GF-D8 (cell line): ENCODE results near the gene ZNF367.

ENCODE experiments used
- DNase-seq: peaks from one replicate; lab custom pipeline; 2025; lab: John Stamatoyannopoulos, UW

The ZNF367 gene

GRCh38 chr9:96436456-96437126 is 18.4 kb upstream of the ZNF367 start:
- no peak for DNase-seq

DNA sequence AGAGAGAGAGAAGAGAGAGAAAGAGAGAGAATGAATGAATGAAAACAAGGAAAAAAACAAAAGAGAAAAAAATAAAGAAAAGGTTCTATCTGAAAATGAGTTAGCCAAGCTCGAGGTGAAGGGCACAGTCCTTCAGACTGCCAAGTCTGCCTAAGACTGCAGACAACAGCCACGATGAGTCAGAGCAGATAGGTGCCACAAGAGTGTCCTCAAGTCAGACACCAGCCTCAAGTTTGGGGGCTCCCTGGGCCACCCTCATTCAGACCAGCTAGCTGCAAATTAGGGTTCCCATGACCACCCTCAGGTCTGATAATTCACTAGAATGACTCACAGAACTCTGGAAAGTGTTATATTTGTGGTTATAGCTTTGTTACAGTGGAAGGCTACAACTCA is 17.9 kb upstream of the ZNF367 start:
- no peak for DNase-seq

DNA sequence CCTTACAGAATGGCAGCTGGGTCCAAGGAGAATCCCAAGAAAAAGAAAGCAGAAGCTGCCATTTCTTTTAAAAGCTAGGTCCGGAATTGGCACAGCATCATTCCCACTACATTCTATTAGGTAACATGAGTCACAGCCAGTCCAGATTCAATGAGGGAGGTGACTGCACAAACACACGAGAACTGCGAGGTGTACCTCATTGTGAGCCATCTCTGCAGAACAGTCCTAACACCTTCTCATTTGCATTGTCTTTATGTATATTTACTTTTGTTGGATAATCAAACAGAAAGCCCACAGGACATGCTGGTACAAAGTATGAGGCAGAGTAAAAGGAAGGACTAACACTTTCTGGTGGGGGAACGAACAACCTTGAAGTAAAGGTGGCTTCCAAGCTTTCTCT is 17.2 kb upstream of the ZNF367 start:
- no peak for DNase-seq

- DNase-seq = no peak
These were observed 12.2 kb upstream of the ZNF367 start for GRCh38 chr9:96430377-96430776.

- DNase-seq = no peak
These were observed 11.6 kb upstream of the ZNF367 start for GRCh38 chr9:96429732-96430131.

DNA sequence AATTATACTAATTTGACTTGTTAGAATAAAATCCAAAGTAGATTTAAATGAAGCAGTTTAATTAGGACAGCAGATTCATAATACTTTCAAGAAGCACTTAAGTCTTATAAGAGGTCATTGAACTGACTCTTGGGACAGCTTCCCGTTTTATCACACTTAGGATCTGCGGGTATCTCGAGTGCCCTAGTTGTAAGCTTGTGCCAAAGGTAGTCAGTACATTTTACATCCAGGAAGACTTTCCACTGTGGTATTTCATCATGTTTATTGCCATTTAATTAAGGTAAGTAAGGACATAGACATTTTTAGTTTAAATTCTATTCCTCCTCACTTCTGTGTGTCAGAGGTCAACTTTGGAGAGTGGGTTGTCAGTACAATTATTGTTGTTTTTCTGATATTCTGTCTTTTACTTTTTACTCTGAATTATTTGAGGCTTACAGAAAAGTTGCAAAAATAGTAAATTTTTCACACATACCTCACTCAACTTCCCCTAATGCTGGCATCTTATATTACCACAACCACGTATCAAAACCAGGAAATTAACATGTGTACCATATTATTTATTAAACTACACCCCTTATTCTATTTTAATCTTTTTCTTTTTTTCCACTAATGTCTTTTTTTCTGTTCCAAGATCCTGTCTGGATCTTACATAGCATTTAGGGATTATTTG is 7.5 kb upstream of the ZNF367 start:
- peak; percentile 5 for DNase-seq

- no peak for DNase-seq
These were observed 5.8 kb upstream of the ZNF367 start for GRCh38 chr9:96423985-96424336.

DNA sequence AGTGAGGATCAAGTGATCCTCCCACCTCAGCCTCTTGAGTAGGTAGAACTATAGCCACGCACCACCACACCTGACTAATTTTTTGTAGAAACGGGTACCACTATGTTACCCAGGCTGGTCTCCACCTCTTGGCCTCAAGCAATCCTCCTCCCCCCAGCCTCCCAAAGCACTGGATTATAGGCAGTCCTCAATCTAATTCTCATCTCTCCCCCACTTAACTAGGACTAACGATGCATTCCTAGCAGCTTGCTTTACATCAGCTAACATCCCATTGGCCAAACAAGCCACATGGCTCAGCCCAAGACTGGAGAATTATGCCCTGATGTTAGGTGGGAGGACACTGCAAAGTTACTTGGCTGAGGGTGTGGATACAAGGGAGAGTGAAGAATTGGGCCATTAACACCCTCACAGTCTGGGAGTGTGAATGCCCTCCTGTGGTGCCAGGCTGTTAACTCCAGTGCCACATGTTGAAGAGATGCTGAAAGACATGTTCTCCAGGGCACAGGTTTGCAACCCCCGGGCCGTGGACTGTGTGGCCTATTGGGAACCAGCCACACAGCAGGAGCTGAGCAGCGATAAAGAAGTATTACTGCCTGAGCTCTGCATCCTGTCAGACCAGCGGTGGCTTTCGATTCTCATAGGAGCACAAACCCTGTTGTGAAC is 5.3 kb upstream of the ZNF367 start:
- no peak for DNase-seq

GRCh38 chr9:96420468-96421219 is 2.5 kb upstream of the ZNF367 start:
- peak; percentile 15 for DNase-seq

DNA sequence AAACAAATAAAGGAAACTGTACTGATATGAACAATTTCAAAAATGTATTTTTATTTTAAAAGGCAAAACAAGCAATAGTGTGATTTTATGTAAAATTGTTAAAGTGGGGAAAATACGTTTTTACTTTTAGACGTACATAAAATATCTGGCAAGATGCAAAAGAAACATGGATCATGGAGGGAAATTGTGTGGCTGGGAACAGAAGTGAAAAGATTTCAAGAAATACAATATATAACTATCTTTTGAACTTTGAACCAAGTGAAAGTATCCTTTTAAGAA is 1.5 kb upstream of the ZNF367 start:
- DNase-seq = no peak

GRCh38 chr9:96418920-96419690 is 935 bp upstream of the ZNF367 start:
- peak; percentile 64 for DNase-seq

DNA sequence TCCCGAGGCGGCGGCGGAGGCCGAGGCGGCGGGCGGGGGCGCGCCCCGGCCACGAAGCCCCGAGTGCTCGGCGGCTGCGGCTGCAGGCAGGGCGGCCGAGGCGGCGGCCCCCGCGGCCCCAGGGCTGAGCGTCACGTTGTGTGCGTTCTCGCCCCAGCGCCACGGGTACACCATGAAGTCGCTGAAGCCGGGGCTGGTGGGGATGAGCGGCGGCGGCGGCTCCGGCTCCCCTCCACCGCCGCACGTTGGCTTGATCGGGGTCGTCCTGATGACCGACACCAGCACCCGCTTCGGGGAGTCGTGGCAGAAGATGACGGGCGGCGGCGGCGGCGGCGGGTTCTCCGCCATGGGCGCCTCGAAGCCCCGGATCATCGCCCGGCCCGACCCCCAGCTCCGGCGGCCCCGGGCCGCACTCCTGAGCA is 498 bp downstream of the ZNF367 start:
- no peak for DNase-seq

DNA sequence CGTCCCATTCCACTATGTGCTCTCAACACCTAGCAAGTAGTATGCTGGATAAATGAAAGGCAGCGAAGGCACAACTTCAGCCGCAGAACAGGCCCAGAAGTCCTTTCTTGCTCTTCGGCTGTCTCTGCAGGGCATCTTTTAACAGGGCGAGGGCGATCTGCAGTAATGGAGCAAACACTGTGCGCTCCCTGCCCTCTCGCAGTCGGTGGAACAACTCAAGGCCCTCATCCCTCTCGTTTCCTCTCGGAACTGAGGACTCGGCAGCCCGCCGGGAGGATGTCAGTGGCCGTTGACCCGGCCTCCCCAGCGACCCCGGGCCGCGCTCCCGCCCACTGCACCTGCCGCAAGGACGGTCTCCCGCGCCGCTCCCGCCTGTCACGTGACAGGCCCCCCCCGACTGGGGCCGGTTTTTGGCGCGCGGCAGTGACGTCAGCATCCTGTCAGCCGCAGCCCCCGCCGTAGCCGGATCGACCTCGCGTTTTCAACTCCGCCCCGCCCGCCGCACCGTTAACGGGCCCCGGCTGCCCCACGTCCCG is 1.1 kb downstream of the ZNF367 start:
- DNase-seq = peak; percentile 60

- peak; percentile 73 for DNase-seq
These were observed 4.6 kb downstream of the ZNF367 start for GRCh38 chr9:96413302-96414221.

DNA sequence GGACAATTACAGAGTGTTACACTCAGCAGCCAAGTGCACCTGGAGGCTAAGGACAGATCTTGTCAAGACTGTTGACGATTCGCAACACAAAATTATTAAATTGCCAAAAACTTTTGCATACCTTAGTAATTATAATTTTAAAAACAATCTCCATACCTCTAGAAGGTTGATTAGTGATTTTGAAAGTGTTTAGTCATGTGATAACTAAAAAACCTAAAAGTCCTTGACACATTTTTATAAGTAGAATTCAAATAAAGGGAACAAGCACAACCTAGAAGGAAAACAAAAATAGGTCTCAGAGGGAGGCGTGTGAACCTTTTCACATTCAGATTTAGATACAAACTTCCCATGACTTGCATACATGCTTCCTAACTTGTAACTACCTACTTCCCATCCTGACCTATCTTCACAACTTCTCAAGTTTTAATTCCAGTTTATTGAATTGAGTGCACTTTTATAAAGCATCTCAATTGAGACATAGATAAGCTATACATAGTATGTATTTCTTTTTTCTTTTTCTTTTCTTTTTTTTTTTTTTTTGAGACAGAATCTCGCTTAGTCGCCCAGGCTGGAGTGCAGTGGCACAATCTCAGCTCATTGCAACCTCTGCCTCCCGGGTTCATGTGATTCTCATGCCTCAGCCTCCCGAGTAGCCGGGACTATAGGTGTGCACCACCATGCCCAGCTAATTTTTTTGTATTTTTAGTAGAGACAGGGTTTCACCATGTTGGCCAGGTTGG is 5.8 kb downstream of the ZNF367 start:
- DNase-seq = no peak

GRCh38 chr9:96411129-96411838 is 6.9 kb downstream of the ZNF367 start:
- no peak for DNase-seq

DNA sequence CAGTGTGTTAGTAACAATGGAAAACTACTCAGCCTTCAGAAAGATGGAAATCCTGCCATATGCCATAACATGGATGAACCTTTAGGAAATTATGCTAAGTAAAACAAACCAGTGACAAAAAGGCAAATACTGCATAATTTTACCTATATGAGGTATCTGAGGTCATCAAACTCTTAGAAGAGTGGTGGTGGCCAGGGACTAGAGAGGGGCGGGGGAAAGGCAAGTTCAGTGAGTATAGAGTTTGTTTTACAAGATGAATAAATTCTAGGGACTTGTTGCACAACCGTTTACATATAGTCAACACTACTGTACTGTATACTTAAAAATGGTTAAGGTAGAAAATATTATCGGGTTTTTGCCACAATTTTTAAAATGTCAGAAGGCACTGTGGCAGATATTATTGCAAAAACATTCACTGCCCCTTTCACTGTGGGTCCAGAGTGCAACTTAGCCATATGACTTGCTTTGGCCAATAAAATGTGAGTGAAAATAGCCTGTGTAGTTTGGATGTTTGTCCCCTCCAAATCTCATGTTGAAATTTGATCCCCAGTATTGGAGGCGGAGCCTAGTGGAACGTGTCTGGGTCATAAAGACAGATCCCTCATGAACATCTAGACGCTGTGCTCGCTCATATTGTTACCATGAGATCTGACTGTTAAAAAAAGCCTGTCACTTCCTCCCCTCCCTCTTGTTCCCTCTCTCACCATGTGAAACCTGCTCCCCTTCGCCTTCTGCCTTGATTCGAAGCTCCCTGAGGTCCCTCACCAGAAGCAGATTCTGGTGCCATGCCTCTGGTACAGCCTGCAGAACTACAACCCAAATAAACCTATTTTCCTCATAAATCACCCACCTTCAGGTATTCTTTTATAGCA is 9.5 kb downstream of the ZNF367 start:
- no peak for DNase-seq

DNA sequence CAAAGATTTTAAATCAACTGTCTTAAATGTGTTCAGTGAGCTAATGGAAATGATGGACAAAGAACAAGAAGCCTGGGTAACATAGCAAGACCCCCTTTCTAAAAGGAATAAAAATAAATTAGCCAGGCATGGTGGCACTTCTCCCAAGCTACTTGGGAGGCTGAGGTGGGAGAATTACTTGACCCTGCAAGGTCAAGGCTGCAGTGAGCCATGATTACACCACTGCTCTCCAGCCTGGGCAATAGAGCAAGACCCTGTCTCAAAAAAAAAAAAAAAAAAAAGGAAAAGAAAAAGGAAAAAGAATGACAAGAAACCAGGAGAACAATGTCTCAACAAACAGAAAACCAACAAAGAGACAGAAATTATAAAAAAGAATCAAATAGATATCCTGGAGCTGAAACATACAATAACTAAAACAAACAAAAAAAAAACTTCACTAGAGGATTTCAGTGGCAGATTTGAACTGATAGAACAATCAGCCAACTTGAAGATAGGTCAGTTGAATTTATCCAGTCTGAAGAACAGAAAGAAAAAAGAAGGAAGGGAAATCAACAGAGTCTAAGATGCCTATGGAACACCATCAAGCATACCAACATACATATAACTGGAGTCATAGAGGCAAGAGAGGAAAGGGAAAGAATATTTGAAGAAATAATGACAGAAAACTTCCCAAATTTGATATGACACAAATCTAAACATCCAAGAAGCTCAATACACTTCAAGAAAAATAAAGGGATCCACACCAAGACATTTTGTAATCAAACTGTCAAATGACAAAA is 17.8 kb downstream of the ZNF367 start:
- DNase-seq = no peak
